Endothelial cell of umbilical vein (primary cell): ENCODE results near the gene HTRA2. TPM values are rescaled to one million over a fixed set of nuclear protein-coding genes. Genes with fewer than 3 reads are reported as not detected.

ENCODE experiments used
- BruUV-seq: library from RNA; stranded (reverse); fragments of 400-500 nt; replicated peaks from 2 replicates; lab custom pipeline; 2021; lab: Mats Ljungman, UMichigan
- CTCF ChIA-PET: fragments of 300-600, 350-600 bp; sonication (Branson Sonifier 250); formaldehyde crosslinking; loops from one replicate; lab custom pipeline; 2021; ENCODE audit warnings: antibody characterized with exemption, inconsistent platforms; lab: Charles Lee
- POLR2A ChIA-PET: fragments of 300-600, 350-600 bp; sonication (Branson Sonifier 250); formaldehyde crosslinking; loops from one replicate; lab custom pipeline; 2021; ENCODE audit warnings: antibody characterized with exemption, inconsistent platforms; lab: Charles Lee
- DNase-seq: peaks from one replicate; pipeline ENCODE4 v3.0.0-alpha.2; 2011; ENCODE audit warnings: low read depth, low spot score
- FAIRE-seq: peaks from 2 replicates; lab custom pipeline; 2011; peaks lifted over from hg19 to GRCh38; lab: Jason Lieb, UNC
- H2AFZ ChIP-seq: 2 replicates; pipeline ENCODE4 v1.6.0; 2012; ENCODE audit warnings: low read depth, low read length, control low read depth, inconsistent platforms
- H3K27ac ChIP-seq: 2 replicates; pipeline ENCODE4 v1.5.1; 2011; ENCODE audit warnings: low read depth, mild to moderate bottlenecking, control low read depth, low read length, moderate library complexity; ENCODE audit not compliant: insufficient read depth
- H3K27me3 ChIP-seq, 2 experiments: 2 replicates each; pipeline versions ENCODE4 v1.6.0 to v1.6.1; 2011; ENCODE audit warnings: low read length in 2 of 2, mixed read lengths in 1 of 2; ENCODE audit not compliant: control insufficient read depth in 2 of 2, insufficient read depth in 2 of 2
- H3K36me3 ChIP-seq, 2 experiments: 2 replicates in 1 of 2; 3 replicates in 1 of 2; pipeline ENCODE4 v1.5.1; 2011; ENCODE audit warnings: low read length in 2 of 2, mild to moderate bottlenecking in 1 of 2, moderate library complexity in 1 of 2; ENCODE audit not compliant: control insufficient read depth in 2 of 2, insufficient read depth in 2 of 2; ENCODE audit errors: extremely low read depth in 1 of 2
- H3K4me1 ChIP-seq: 3 replicates; pipeline ENCODE4 v1.5.1; 2011; ENCODE audit warnings: mild to moderate bottlenecking, low read length; ENCODE audit not compliant: control insufficient read depth, insufficient read depth; ENCODE audit errors: extremely low read depth
- H3K4me2 ChIP-seq: 2 replicates; pipeline ENCODE4 v1.6.1; 2011; ENCODE audit warnings: low read length, control low read depth, mixed read lengths; ENCODE audit not compliant: insufficient read depth
- H3K4me3 ChIP-seq, 3 experiments: fragments of 200-600 bp in 1 of 3; sonication (generic), shearing (Covaris generic) in 1 of 3; replicated peaks in 1 of 3; 2 replicates each; pipeline ENCODE4 v1.5.1; 2011 to 2016; ENCODE audit warnings: control low read depth in 3 of 3, low read length in 3 of 3, mild to moderate bottlenecking in 2 of 3, inconsistent platforms in 1 of 3, low read depth in 1 of 3, moderate library complexity in 1 of 3; ENCODE audit not compliant: insufficient read depth in 1 of 3
- H3K79me2 ChIP-seq: 2 replicates; pipeline ENCODE4 v1.6.0; 2012; ENCODE audit warnings: low read length, inconsistent platforms; ENCODE audit not compliant: control insufficient read depth, insufficient read depth
- H3K9ac ChIP-seq: replicated peaks from 2 replicates; pipeline ENCODE3; 2011; ENCODE audit warnings: low read length, control low read depth; ENCODE audit not compliant: insufficient read depth; ENCODE audit errors: extremely low read depth
- H3K9me1 ChIP-seq: replicated peaks from 3 replicates; pipeline ENCODE4 v1.6.0; 2011; ENCODE audit warnings: mild to moderate bottlenecking, low read length; ENCODE audit not compliant: control insufficient read depth, insufficient read depth; ENCODE audit errors: extremely low read depth
- H3K9me3 ChIP-seq: replicated peaks from 2 replicates; pipeline ENCODE4 v1.5.1; 2012; ENCODE audit warnings: low read length, inconsistent platforms; ENCODE audit not compliant: control insufficient read depth, insufficient read depth
- H4K20me1 ChIP-seq: replicated peaks from 2 replicates; pipeline ENCODE3; 2011; ENCODE audit warnings: mild to moderate bottlenecking, low read length; ENCODE audit not compliant: control insufficient read depth, insufficient read depth; ENCODE audit errors: extremely low read depth
- EZH2 ChIP-seq: IDR thresholded peaks from 2 replicates; pipeline ENCODE4 v1.6.1; 2012; ENCODE audit warnings: borderline replicate concordance, low read depth, mild to moderate bottlenecking, moderate library complexity, low read length, inconsistent platforms; ENCODE audit not compliant: severe bottlenecking
- FOS ChIP-seq: IDR thresholded peaks from 2 replicates; pipeline ENCODE4 v1.6.1; 2011; ENCODE audit warnings: mild to moderate bottlenecking, low read length, moderate library complexity, borderline replicate concordance; ENCODE audit not compliant: insufficient read depth
- GATA2 ChIP-seq: IDR thresholded peaks from 2 replicates; pipeline ENCODE4 v1.7.0; 2011; ENCODE audit warnings: low read depth, mild to moderate bottlenecking, moderate library complexity, mixed read lengths, low read length; ENCODE audit not compliant: insufficient read length, insufficient read depth
- JUN ChIP-seq: IDR thresholded peaks from 2 replicates; pipeline ENCODE4 v1.6.1; 2011; ENCODE audit warnings: borderline replicate concordance, low read depth; ENCODE audit not compliant: insufficient read length, insufficient read depth
- MAX ChIP-seq: IDR thresholded peaks from 2 replicates; pipeline ENCODE4 v1.6.1; 2011; ENCODE audit not compliant: insufficient read depth, insufficient read length
- MYC ChIP-seq: IDR thresholded peaks from one replicate; pipeline ENCODE4 v1.6.1; 2011; ENCODE audit warnings: mild to moderate bottlenecking, low read depth, low read length
- POLR2A ChIP-seq: IDR thresholded peaks from 2 replicates; pipeline ENCODE4 v1.6.1; 2012; ENCODE audit warnings: low read depth, mild to moderate bottlenecking, control low read depth, low read length
- POLR2AphosphoS5 ChIP-seq: IDR thresholded peaks from 2 replicates; pipeline ENCODE4 v1.6.1; 2012; ENCODE audit warnings: low read depth, mild to moderate bottlenecking, control low read depth, low read length, moderate library complexity; ENCODE audit not compliant: insufficient read depth
- dilution Hi-C: fragments of 300-500 bp; cut with MboI; formaldehyde crosslinking; loops from one replicate; pipeline ENCODE4 v1.15.0; 2019; ENCODE audit warnings: low sequenced_read_pairs; ENCODE audit not compliant: extremely low pct_ligation_motif_present
- intact Hi-C: fragments of 100-400 bp; cut with micrococcal nuclease; formaldehyde crosslinking; loops from one replicate; pipeline ENCODE4 v1.10.0; 2022
- polyA plus RNA-seq, 4 experiments: library from polyadenylated mRNA; depleted of rRNA in 3 of 4; stranded (reverse) in 3 of 4; unstranded in 1 of 4; fragments of >200 nt; gene quantifications; 2 replicates each; pipeline versions ENCODE4 v1.2.1 to v1.2.3, GENCODE V29; 2011 to 2012; ENCODE audit warnings: missing spikeins in 1 of 4
- total RNA-seq: library from RNA; stranded (reverse); gene quantifications from 2 replicates; pipeline ENCODE4 v1.2.3, GENCODE V29; 2021
- TF ChIP-seq, protein P1 (sequence below), 2 donors: IDR thresholded peaks; 1 replicate in 1 of 2; 2 replicates in 1 of 2; pipeline ENCODE4 v1.5.1; 2011; ENCODE audit warnings: low read length in 2 of 2, mild to moderate bottlenecking in 2 of 2, moderate library complexity in 2 of 2, control low read depth in 1 of 2, inconsistent platforms in 1 of 2, low read depth in 1 of 2; ENCODE audit not compliant: insufficient read depth in 1 of 2; ENCODE audit errors: extremely low read depth in 1 of 2

Gene HTRA2
- total and polyA plus RNA-seq, 2 donors (not counting 3 experiments of a cell fraction or from before 2014, with no cell fraction given), result 34.3 to 54.1 TPM

DNA sequence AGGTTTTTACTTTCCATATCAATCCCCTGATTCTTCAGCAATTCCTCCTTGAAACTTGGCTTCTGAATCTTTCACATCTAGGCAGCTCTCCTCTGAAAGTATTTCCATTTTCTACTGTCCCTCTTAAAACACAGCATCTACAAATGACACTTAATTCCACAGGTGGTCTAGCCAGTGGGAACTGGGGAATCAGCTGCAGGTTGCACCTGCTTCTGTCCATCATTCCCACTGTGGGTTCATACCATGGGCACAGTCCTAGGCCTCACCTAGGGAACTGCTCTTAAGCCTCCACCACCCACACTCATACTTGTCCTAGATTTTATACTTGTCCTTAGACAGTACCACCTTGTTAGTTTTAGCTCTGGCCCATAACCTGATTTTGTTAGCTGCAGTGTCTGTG is 21.8 kb downstream of the HTRA2 start:
- ChIA-PET CTCF (interaction anchor here (1.0 kb wide), 1 partner anchor 19 kb away, joined by 3 read pairs; no protein-coding TSS in a partner anchor), POLR2A (no interaction called here)
- BruUV-seq, result no TSS peak
- no peak overlapping the region for H3K27ac ChIP-seq
- intact Hi-C loops, result no loop called here
- peaks cover 17% of the 10 kb centered on the region for H3K4me1 ChIP-seq
- DNase-seq (no peak), FAIRE-seq (no peak)
- no peak overlapping the region for H3K4me2 ChIP-seq
- H2AFZ ChIP-seq, result no peak overlapping the region
- H3K27me3 ChIP-seq, result peaks cover 8 to 9% of the 10 kb centered on the region in 2 experiments
- no peaks in the 10 kb centered on the region for H3K9me1 ChIP-seq
- H3K9ac ChIP-seq, result no peak overlapping the region
- dilution Hi-C loops, result no loop called here
- no peak overlapping the region for H3K4me3 ChIP-seq
- H3K9me3 ChIP-seq, result no peaks in the 10 kb centered on the region
- no peaks in the 10 kb centered on the region for H4K20me1 ChIP-seq
- peaks cover 0 to under 1% of the 10 kb centered on the region in 2 experiments for H3K36me3 ChIP-seq
- no peak for TF ChIP-seq GATA2
- no peak for TF ChIP-seq POLR2A
- TF ChIP-seq, protein P1, sequence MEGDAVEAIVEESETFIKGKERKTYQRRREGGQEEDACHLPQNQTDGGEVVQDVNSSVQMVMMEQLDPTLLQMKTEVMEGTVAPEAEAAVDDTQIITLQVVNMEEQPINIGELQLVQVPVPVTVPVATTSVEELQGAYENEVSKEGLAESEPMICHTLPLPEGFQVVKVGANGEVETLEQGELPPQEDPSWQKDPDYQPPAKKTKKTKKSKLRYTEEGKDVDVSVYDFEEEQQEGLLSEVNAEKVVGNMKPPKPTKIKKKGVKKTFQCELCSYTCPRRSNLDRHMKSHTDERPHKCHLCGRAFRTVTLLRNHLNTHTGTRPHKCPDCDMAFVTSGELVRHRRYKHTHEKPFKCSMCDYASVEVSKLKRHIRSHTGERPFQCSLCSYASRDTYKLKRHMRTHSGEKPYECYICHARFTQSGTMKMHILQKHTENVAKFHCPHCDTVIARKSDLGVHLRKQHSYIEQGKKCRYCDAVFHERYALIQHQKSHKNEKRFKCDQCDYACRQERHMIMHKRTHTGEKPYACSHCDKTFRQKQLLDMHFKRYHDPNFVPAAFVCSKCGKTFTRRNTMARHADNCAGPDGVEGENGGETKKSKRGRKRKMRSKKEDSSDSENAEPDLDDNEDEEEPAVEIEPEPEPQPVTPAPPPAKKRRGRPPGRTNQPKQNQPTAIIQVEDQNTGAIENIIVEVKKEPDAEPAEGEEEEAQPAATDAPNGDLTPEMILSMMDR (IDR thresholded peaks at IDR 0.05; ENCODE audit: extremely low read depth in 1 of 2, insufficient read depth in 1 of 2, low read depth in 1 of 2, low read length in 2 of 2), result no peak
- TF ChIP-seq MYC, result no peak
- TF ChIP-seq MAX, result no peak
- no peak for TF ChIP-seq EZH2
- no peak for TF ChIP-seq FOS
- no peak for TF ChIP-seq JUN
- no peak for TF ChIP-seq POLR2AphosphoS5
- H3K79me2 ChIP-seq, result no peaks in the 10 kb centered on the region
